Activated CD8-positive, alpha-beta memory T cell treated with anti-CD3 and anti-CD28 coated beads, Interleukin-2, amount 50 U/mL, for 1 hour (primary cell): ENCODE results near the gene LRRC15.

Source experiments
- DNase-seq: peaks from one replicate; pipeline ENCODE4 v3.0.0-alpha.2; 2020; ENCODE audit errors: extremely low read depth

Gene LRRC15

DNA sequence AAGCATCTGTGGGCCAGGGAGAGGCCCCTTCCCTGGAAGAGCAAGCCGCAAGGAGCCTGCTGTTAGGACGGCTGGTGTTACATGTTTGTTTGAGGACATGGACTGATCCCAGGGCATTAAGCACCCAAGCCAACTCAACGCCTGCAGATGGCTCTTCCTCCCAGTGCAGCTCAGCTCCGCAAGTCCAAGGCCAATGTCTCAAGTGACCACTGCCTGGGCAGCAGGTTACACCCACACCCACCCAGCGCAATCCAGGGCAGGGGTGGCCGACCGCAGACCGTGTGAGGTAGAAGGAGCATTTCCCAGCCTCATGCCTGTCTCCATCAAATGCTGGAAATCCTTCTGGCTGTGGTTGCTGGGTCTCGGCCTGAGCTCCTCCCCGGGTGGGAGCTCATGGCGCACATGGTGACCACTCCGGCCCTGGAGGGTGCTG is 15.0 kb upstream of the LRRC15 start:
- DNase-seq: no peak

DNA sequence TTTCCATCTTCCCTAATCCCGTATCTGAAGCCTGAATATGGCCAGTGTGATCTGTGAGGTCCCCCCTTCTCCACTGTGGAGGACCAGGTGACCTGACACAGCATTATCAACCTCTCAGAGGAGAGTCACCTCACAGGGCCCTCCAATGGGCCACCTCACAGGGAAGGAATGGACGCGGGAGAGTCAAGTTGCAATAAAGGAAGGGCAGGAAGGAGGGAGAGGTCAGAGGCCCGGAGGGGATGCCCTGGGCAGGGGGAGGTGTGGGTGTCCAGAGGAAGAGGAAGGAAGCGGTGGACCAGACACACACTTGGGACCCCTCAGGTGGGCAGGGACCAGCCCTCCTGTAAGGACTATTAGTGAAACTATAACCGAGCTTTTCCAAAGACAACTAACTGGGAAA is 14.6 kb upstream of the LRRC15 start:
- no peak for DNase-seq

- no peak for DNase-seq
Measured at GRCh38 chr3:194383276-194383940, 13.9 kb upstream of the LRRC15 start.

GRCh38 chr3:194382892-194383223 is 13.3 kb upstream of the LRRC15 start:
- DNase-seq: no peak

DNA sequence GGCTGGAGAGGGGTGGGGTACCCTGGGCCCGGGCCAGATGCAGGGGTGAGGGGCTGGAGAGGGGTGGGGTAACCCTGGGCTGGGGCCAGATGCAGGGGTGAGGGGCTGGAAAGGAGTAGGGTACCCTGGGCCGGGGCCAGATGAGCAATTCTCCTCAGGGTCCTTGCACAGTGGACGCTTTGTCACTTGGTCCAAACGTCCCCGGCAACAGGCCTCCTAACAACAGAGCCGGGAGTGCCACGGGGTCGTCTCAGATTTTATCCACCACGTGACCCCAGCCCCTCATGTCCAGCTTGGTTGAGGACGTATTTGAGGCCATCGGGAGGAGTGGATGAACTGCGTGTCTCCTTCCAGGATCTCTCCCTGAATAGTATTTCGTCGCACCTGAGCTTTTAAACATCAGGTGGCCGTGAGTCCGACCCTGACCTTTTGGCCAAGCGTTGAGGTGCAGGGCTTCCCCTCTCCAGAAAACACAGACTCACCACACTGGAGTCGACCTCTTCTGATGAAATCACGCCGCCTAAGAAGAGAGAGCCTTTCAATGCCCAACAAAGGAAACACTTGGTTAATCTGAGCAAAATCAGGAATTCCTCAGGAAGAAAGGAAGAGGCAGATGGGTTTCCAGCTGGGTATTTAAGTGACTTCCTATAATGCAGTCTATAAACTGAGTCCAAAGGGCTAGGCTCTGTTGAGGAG is 12.8 kb upstream of the LRRC15 start:
- no peak for DNase-seq

DNA sequence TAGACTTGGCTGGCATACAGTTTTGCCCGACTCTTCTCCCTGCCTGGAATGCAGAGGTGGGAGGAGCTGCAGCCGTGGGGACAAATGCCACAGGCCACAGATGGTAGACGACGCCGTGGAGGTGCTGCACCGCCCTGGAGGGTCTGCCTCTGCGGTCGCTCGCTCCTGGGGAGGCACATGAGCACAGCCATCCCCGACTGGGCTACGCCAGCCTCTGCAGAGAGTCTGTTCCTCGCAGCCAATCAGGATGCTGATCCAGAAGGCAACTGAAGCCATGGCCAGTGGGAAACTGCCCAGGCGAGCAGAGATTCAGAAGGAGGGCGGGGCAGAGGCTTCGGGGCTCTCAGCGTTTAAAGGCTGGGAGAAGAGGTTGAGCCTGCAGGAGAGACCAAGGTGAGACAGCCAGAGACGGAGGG is 11.9 kb upstream of the LRRC15 start:
- DNase-seq: no peak

GRCh38 chr3:194380326-194380725 is 10.8 kb upstream of the LRRC15 start:
- DNase-seq: no peak

GRCh38 chr3:194379651-194380050 is 10.1 kb upstream of the LRRC15 start:
- no peak for DNase-seq

DNA sequence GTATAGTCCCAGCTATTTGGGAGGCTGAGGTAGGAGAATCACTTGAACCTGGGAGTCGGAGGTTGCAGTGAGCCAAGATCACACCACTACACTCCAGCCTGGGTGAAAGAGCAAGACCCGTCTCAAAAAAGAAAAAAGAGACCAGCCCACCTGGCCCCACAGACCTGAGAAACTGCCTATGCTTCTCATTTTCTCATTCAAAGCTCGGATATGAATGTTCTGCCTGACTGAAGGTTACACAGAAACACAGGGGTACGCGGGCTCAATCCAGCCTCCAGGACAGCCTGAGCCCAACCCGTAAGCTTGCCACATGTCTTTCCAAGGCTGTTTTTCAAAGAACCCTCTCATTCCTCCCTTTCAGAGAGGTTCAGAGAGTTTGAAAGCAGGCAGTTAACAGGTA is 9.7 kb upstream of the LRRC15 start:
- no peak for DNase-seq

- DNase-seq: no peak
Measured at GRCh38 chr3:194377708-194378107, 8.2 kb upstream of the LRRC15 start.

GRCh38 chr3:194376241-194376560 is 6.7 kb upstream of the LRRC15 start:
- no peak for DNase-seq

GRCh38 chr3:194375473-194376240 is 6.1 kb upstream of the LRRC15 start:
- DNase-seq: no peak

- DNase-seq: no peak
Measured at GRCh38 chr3:194374935-194375334, 5.4 kb upstream of the LRRC15 start.

GRCh38 chr3:194373899-194374298 is 4.4 kb upstream of the LRRC15 start:
- no peak for DNase-seq

DNA sequence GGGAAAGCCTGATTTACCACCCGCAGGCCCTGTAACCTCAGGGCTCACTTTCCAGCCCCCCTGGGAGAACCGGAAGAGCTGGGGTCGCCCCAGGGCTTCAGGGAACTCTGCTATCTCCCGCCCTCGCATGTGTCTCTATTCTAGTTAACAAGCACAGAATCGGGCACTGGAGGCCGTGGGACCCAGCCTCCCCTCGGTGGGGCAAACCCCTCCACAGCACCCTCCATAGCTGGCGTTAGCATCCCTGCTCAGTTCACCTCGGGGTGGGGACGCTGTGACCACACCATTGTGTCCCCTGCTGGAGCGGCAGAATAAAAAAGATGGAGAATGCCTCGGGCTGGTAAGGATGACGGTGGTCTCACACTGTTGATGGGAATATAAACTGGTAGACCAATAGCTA is 3.5 kb upstream of the LRRC15 start:
- DNase-seq: no peak

- DNase-seq: no peak
Measured at GRCh38 chr3:194370753-194371152, 1.2 kb upstream of the LRRC15 start.

- no peak for DNase-seq
Measured at GRCh38 chr3:194368918-194369317, 625 bp downstream of the LRRC15 start.

DNA sequence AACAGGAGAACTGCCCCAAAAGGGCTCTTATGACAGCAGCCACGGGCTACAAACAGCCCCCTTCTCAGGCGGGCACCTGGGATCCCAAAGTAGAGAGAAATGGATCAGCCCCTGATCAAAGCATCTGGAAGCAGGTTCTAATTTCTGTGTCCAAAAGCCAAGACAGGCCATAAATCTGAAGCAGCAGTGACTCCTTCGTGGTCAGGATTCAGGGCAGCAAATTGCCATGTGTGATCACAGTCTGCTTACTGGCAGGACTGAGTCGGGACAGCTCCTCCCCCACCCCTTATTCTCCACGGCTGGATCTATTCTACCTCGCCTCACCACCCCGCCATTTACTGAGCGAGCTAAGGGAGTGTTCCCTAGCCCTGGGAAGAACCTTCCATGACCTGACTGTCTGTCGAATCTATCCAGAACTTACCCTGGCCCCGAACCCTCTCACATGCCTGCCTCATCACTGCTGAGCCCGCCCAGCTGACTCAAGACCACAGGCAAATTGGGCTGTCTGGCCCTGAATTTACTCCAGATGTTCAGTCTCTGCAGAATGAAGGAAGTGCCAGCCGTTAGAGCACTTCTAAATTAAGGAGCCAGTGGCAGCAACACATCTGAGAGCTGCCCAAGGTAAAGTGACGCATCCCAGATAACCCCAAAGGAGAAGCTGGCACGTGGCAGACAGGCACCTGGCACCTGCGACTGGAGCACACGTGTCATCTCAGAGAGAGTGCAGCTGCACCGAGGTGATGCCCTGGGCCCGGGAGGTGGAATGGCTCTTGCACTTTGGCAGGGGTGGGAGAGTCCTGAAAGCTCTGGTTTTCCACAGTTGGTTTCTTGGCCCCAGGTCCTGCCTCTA is 1.3 kb downstream of the LRRC15 start:
- no peak for DNase-seq

DNA sequence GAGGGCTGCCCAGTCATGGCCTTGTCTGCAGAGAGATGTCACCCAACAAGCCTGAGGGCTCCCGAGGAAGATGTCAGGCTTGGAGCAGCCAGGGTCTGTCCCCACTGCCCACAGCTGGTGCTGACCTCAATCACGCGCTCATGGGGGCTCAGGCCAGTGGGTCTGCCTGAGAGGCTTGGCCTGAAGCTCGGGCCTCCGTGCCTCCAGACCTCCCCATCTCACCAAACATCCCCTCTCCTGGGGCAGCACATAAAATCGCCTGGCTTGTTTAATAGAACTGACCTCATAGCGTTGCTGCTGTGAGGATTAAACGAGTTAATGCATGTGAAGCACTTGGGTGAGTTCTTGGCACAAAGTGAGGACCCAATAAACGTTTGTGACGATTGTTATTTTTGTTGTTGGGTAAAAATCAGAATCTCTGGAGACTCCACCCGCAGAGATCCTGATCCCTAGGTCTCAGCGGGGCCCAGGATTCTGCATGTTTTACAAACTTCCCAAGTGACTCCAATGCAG is 3.5 kb downstream of the LRRC15 start:
- no peak for DNase-seq

DNA sequence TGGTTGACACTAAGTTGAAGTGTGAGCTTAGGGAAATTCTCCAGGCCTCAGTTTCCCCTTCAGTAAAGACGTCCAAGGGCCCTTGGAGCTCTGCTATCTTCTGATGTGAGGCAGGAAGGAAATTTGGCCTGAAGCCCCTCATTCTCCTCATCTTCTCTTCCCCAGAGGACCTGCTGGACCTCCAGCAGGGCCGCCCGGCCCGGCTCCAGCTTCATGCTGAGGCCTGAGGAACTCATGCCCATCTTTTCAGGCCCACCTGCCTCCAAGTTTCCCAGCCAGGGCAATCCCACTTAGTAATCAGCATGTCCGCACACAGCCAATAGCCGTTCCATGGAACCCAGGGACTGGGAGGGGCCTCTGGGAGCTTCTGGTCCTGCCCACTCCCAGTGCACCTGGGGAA is 4.0 kb downstream of the LRRC15 start:
- DNase-seq: no peak

DNA sequence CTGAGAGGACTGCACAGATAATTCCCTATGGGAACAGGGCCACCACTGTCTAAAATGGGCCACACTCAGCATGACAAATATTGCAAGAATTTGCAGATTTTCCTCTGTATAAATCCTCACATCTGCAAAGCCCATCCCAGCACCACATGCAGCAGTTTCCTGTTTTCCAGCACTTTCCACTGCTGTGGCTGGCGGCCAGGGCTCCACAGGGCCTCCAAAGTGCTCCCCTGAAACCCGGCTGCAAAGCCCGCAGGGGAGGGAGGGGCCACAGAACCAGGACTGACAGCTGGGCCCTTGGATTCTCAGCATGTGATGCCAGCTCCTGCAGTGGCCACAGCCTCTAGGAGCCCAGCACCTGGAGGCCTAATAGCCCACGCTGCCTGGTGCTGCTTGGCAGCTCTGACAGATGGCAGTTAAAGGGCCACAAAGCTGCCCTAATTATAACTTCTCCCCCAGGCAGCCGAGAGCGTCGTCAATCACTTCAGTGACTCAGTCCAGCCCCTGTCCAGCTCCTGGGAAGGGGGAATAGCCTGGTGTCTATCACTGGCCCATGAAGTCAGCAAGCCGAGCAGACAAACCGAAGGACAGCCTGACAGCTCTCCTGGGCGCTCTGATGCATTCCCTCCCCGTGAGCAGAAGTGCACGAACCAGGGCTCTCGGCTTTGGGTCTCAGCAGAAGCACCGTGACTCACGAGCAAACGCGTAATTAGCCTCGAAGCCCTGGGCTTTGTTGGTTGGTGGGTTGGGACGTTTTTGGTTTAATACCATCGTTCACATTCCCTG is 4.7 kb downstream of the LRRC15 start:
- DNase-seq: no peak
